DMS79 (cell line): Measurements from ENCODE around the gene AXIN2.

ENCODE experiments used
- DNase-seq: peaks from one replicate; lab custom pipeline; 2025; lab: John Stamatoyannopoulos, UW

AXIN2 gene

GRCh38 chr17:65584604-65585521 is 23.4 kb upstream of the AXIN2 start:
- no peak for DNase-seq

GRCh38 chr17:65583921-65584603 is 22.6 kb upstream of the AXIN2 start:
- DNase-seq = no peak

- DNase-seq = no peak
Observed at GRCh38 chr17:65576939-65577338, 15.5 kb upstream of the AXIN2 start.

- no peak for DNase-seq
Observed at GRCh38 chr17:65573282-65573602, 11.8 kb upstream of the AXIN2 start.

GRCh38 chr17:65572581-65573281 is 11.3 kb upstream of the AXIN2 start:
- DNase-seq = no peak

- no peak for DNase-seq
Observed at GRCh38 chr17:65572186-65572580, 10.7 kb upstream of the AXIN2 start.

- DNase-seq = no peak
Observed at GRCh38 chr17:65568918-65569317, 7.5 kb upstream of the AXIN2 start.

GRCh38 chr17:65567566-65567965 is 6.1 kb upstream of the AXIN2 start:
- no peak for DNase-seq

GRCh38 chr17:65565559-65565958 is 4.1 kb upstream of the AXIN2 start:
- DNase-seq = no peak

- peak; percentile 35 for DNase-seq
Observed at GRCh38 chr17:65564793-65565192, 3.3 kb upstream of the AXIN2 start.

- no peak for DNase-seq
Observed at GRCh38 chr17:65562206-65562531, 721 bp upstream of the AXIN2 start.

GRCh38 chr17:65560628-65561451 is 608 bp downstream of the AXIN2 start:
- peak; percentile 39 for DNase-seq

GRCh38 chr17:65559804-65560627 is 1.4 kb downstream of the AXIN2 start:
- no peak for DNase-seq

GRCh38 chr17:65559461-65559803 is 2.0 kb downstream of the AXIN2 start:
- DNase-seq = no peak

- DNase-seq = no peak
Observed at GRCh38 chr17:65558683-65559460, 2.6 kb downstream of the AXIN2 start.

GRCh38 chr17:65558311-65558682 is 3.2 kb downstream of the AXIN2 start:
- DNase-seq = no peak

- no peak for DNase-seq
Observed at GRCh38 chr17:65557349-65558310, 3.8 kb downstream of the AXIN2 start.

- DNase-seq = no peak
Observed at GRCh38 chr17:65556910-65557348, 4.5 kb downstream of the AXIN2 start.
